ENCODE results near the gene LRP1B. TPM values are rescaled to one million over a fixed set of nuclear protein-coding genes. Genes with fewer than 3 reads are reported as not detected.

The LRP1B gene
- total RNA-seq, 1 experiment from 2014 or later, result 0.52 TPM

GRCh38 chr2:142012797-142013196 is 118.0 kb downstream of the LRP1B start:
- H3K4me1 Mint-ChIP-seq, result no peaks in the 10 kb centered on the region
- CTCF ChIA-PET, result no interaction called here
- POLR2A ChIA-PET, result no interaction called here

GRCh38 chr2:142010477-142011270 is 120.1 kb downstream of the LRP1B start:
- no peak for DNase-seq (ENCODE audit: low spot score)
- ChIA-PET POLR2A (interaction anchor here (0.6 kb wide), 1 partner anchor 40 kb away, joined by 4 read pairs; no protein-coding TSS in a partner anchor), CTCF (no interaction called here)
- Mint-ChIP-seq H3K4me1 (no peaks in the 10 kb centered on the region), H3K4me3 (no peak overlapping the region), H3K9me3 (no peaks in the 10 kb centered on the region), H3K36me3 (no peaks in the 10 kb centered on the region), H3K27ac (no peak overlapping the region), H3K27me3 (ENCODE audit: low read depth) (no peaks in the 10 kb centered on the region)
- no peak for TF ChIP-seq ZBTB21 (CRISPR knock-in tag; IDR thresholded peaks at IDR 0.05; ENCODE audit: borderline replicate concordance)
- ATAC-seq, result no peak

More at GRCh38 chr2:142012797-142013196, 118.0 kb downstream of the LRP1B start:
- H3K9me3 Mint-ChIP-seq, result 0 out of 2 replicates have a peak, but pooled peaks cover 6% of the 10 kb centered on the region
- H3K27ac Mint-ChIP-seq, result no peak overlapping the region
- H3K4me3 Mint-ChIP-seq, result no peak overlapping the region
- ATAC-seq (no peak), DNase-seq (ENCODE audit: low spot score) (no peak)
- TF ChIP-seq E2F4 (CRISPR knock-in tag; IDR thresholded peaks at IDR 0.05; ENCODE audit: borderline replicate concordance, low read depth), result no peak
- TF ChIP-seq ARID4B (CRISPR knock-in tag; IDR thresholded peaks at IDR 0.05; ENCODE audit: borderline replicate concordance), result no peak
- no peak for TF ChIP-seq NFE2L1 (CRISPR knock-in tag; IDR thresholded peaks at IDR 0.05)
- no peak for TF ChIP-seq ZNF671 (CRISPR knock-in tag; IDR thresholded peaks at IDR 0.05)
- no peak for TF ChIP-seq RORB (CRISPR knock-in tag; IDR thresholded peaks at IDR 0.05)
- no peak for TF ChIP-seq HMGA2 (CRISPR knock-in tag; IDR thresholded peaks at IDR 0.05)
- no peaks in the 10 kb centered on the region for H3K27me3 Mint-ChIP-seq (ENCODE audit: low read depth)
- no peaks in the 10 kb centered on the region for H3K36me3 Mint-ChIP-seq

GRCh38 chr2:142008135-142008744 is 122.6 kb downstream of the LRP1B start:
- Mint-ChIP-seq H3K4me1 (no peaks in the 10 kb centered on the region), H3K27me3 (ENCODE audit: low read depth) (no peaks in the 10 kb centered on the region), H3K27ac (no peak overlapping the region), H3K4me3 (no peak overlapping the region), H3K9me3 (no peaks in the 10 kb centered on the region), H3K36me3 (no peaks in the 10 kb centered on the region)
- ATAC-seq (no peak), DNase-seq (ENCODE audit: low spot score) (no peak)
- ChIA-PET CTCF (no interaction called here), POLR2A (no interaction called here)
- TF ChIP-seq TEAD4 (CRISPR knock-in tag; IDR thresholded peaks at IDR 0.05), result no peak
- TF ChIP-seq ZNF281 (CRISPR knock-in tag; IDR thresholded peaks at IDR 0.05), result no peak
- no peak for TF ChIP-seq PREB (CRISPR knock-in tag; IDR thresholded peaks at IDR 0.05; ENCODE audit: borderline replicate concordance)
- TF ChIP-seq PRDM15 (CRISPR knock-in tag; IDR thresholded peaks at IDR 0.05), result no peak
- no peak for TF ChIP-seq ARID4B (CRISPR knock-in tag; IDR thresholded peaks at IDR 0.05; ENCODE audit: borderline replicate concordance)

Data from WTC11 (cell line).